ENCODE data around the gene ELMO1. TPM values are rescaled to one million over a fixed set of nuclear protein-coding genes. Genes with fewer than 3 reads are reported as not detected.
A peak's percentile ranks its signal among the peaks of the same experiment; 100 is the strongest.

Gene ELMO1
- total and polyA plus RNA-seq, 2 experiments from 2014 or later, result 9.6 to 10.8 TPM

DNA sequence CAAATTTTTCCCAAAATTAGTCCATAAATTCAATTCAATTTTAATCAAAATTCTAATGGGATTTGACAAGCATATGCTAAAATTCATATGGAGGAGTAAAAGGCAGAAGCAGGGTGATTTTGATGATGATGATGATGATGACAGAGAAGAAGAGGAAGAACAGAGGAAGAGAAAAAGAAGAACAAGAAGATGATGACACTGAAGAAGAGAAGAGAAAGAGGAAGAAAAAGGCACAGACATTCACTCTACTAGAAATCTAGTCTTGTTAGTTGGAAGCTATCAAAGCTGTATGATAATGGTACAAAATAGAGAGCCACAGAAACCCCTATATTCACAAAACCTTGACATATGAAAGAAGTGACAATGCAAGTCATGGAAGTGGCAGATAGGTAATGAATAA is 157.9 kb downstream of the ELMO1 start:
- no peaks in the 10 kb centered on the region for H3K9me3 ChIP-seq (ENCODE audit: low read depth)
- no peak for DNase-seq (ENCODE audit: low read depth in 1 of 2, low spot score in 1 of 2)
- no peaks in the 10 kb centered on the region for H3K36me3 ChIP-seq
- TF ChIP-seq, protein P1, sequence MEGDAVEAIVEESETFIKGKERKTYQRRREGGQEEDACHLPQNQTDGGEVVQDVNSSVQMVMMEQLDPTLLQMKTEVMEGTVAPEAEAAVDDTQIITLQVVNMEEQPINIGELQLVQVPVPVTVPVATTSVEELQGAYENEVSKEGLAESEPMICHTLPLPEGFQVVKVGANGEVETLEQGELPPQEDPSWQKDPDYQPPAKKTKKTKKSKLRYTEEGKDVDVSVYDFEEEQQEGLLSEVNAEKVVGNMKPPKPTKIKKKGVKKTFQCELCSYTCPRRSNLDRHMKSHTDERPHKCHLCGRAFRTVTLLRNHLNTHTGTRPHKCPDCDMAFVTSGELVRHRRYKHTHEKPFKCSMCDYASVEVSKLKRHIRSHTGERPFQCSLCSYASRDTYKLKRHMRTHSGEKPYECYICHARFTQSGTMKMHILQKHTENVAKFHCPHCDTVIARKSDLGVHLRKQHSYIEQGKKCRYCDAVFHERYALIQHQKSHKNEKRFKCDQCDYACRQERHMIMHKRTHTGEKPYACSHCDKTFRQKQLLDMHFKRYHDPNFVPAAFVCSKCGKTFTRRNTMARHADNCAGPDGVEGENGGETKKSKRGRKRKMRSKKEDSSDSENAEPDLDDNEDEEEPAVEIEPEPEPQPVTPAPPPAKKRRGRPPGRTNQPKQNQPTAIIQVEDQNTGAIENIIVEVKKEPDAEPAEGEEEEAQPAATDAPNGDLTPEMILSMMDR (IDR thresholded peaks at IDR 0.05; ENCODE audit: low read depth, low read length), result no peak
- no peak overlapping the region for H3K27ac ChIP-seq
- H3K27me3 ChIP-seq, result no peaks in the 10 kb centered on the region
- H3K4me1 ChIP-seq (ENCODE audit: low read depth), result peaks cover 13% of the 10 kb centered on the region
- no peak overlapping the region for H3K4me3 ChIP-seq

GRCh38 chr7:37289781-37290180 is 158.9 kb downstream of the ELMO1 start:
- TF ChIP-seq, protein P1 (IDR thresholded peaks at IDR 0.05; ENCODE audit: low read depth, low read length), result no peak
- H3K36me3 ChIP-seq, result no peaks in the 10 kb centered on the region
- H3K4me1 ChIP-seq (ENCODE audit: low read depth), result peaks cover 23% of the 10 kb centered on the region
- peak overlapping the region; percentile 37 for H3K27ac ChIP-seq
- DNase-seq (ENCODE audit: low read depth in 1 of 2, low spot score in 1 of 2), result no peak
- no peaks in the 10 kb centered on the region for H3K27me3 ChIP-seq
- H3K4me3 ChIP-seq, result no peak overlapping the region
- H3K9me3 ChIP-seq (ENCODE audit: low read depth), result no peaks in the 10 kb centered on the region

- H3K36me3 ChIP-seq, result no peaks in the 10 kb centered on the region
- no peaks in the 10 kb centered on the region for H3K27me3 ChIP-seq
- TF ChIP-seq, protein P1 (IDR thresholded peaks at IDR 0.05; ENCODE audit: low read depth, low read length), result no peak
- peak in 1 of 2 donors; percentile 67 for DNase-seq (ENCODE audit: low read depth in 1 of 2, low spot score in 1 of 2)
- H3K27ac ChIP-seq, result peak overlapping the region; percentile 37
- no peaks in the 10 kb centered on the region for H3K9me3 ChIP-seq (ENCODE audit: low read depth)
- H3K4me3 ChIP-seq, result no peak overlapping the region
- peaks cover 23% of the 10 kb centered on the region for H3K4me1 ChIP-seq (ENCODE audit: low read depth)
Measured at GRCh38 chr7:37289367-37289766, 159.3 kb downstream of the ELMO1 start.

- no peaks in the 10 kb centered on the region for H3K9me3 ChIP-seq (ENCODE audit: low read depth)
- H3K4me3 ChIP-seq, result no peak overlapping the region
- peaks cover 29% of the 10 kb centered on the region for H3K4me1 ChIP-seq (ENCODE audit: low read depth)
- TF ChIP-seq, protein P1 (IDR thresholded peaks at IDR 0.05; ENCODE audit: low read depth, low read length), result no peak
- DNase-seq (ENCODE audit: low read depth in 1 of 2, low spot score in 1 of 2), result peak in 1 of 2 donors; percentile 38
- no peaks in the 10 kb centered on the region for H3K36me3 ChIP-seq
- H3K27me3 ChIP-seq, result no peaks in the 10 kb centered on the region
- H3K27ac ChIP-seq, result no peak overlapping the region
Measured at GRCh38 chr7:37287131-37287855, 161.4 kb downstream of the ELMO1 start.

DNA sequence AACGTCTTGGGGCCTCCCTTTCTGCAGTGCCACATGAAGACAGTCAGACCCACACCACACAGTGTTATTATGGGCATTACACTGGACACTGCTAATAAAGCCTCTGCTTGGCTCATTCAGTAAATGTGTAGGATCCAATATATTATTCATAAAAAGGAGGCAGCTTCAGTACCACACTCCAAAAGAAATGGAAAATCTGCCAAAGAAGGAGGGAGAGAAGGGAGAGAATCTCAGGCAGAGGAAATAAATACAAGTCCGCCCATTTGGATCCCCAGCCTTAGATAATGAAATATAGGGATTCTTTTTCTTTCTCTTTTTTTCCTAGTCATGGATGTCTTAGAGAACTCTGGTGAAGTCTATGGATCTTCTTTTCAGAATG is 162.2 kb downstream of the ELMO1 start:
- Histone ChIP-seq H3K4me1 (ENCODE audit: low read depth) (peaks cover 29% of the 10 kb centered on the region), H3K36me3 (no peaks in the 10 kb centered on the region), H3K27me3 (no peaks in the 10 kb centered on the region), H3K9me3 (ENCODE audit: low read depth) (no peaks in the 10 kb centered on the region), H3K4me3 (no peak overlapping the region), H3K27ac (no peak overlapping the region)
- TF ChIP-seq, protein P1 (IDR thresholded peaks at IDR 0.05; ENCODE audit: low read depth, low read length), result no peak
- DNase-seq (ENCODE audit: low read depth in 1 of 2, low spot score in 1 of 2), result no peak
